Caco-2 (cell line): ENCODE results near the gene SIK3. TPM values are rescaled to one million over a fixed set of nuclear protein-coding genes. Genes with fewer than 3 reads are reported as not detected.
A peak's percentile ranks its signal among the peaks of the same experiment; 100 is the strongest.

Experiments used
- BruUV-seq: library from RNA; stranded (reverse); fragments of 400-500 nt; replicated peaks from 2 replicates; lab custom pipeline; 2021; lab: Mats Ljungman, UMichigan
- CTCF ChIA-PET: fragments of 300-600 bp; sonication (Branson Sonifier 250); formaldehyde crosslinking; loops from one replicate; lab custom pipeline; 2022; ENCODE audit warnings: antibody characterized with exemption; lab: Charles Lee
- POLR2A ChIA-PET: fragments of 300-600 bp; sonication (Branson Sonifier 250); formaldehyde crosslinking; loops from one replicate; lab custom pipeline; 2022; ENCODE audit warnings: antibody characterized with exemption; lab: Charles Lee
- DNase-seq, 2 experiments: peaks; one replicate each; pipeline versions ENCODE4 v3.0.0 to v3.0.0-alpha.2; 2020 to 2022
- H3K27me3 ChIP-seq: replicated peaks from 2 replicates; pipeline ENCODE4 v1.6.0; 2011; ENCODE audit warnings: low read length; ENCODE audit not compliant: control insufficient read depth, insufficient read depth
- H3K36me3 ChIP-seq: 2 replicates; pipeline ENCODE4 v1.5.1; 2011; ENCODE audit warnings: low read length; ENCODE audit not compliant: control insufficient read depth, insufficient read depth
- H3K4me1 ChIP-seq: fragments of 250-450 bp; sonication (Bioruptor Pico); 2 replicates; pipeline ENCODE4 v1.5.1; 2020; ENCODE audit warnings: mild to moderate bottlenecking
- H3K4me3 ChIP-seq: 2 replicates; pipeline ENCODE4 v1.5.1; 2011; ENCODE audit warnings: low read depth, mild to moderate bottlenecking, control low read depth, low read length
- H3K9me3 ChIP-seq: fragments of 250-450 bp; sonication (Bioruptor Pico); 2 replicates; pipeline ENCODE4 v1.5.1; 2020; ENCODE audit warnings: mild to moderate bottlenecking, moderate library complexity
- H3K27ac Mint-ChIP-seq: one replicate; pipeline ENCODE4 v1.8.0; 2022; ENCODE audit warnings: mixed read lengths; ENCODE audit not compliant: unreplicated experiment
- H3K27me3 Mint-ChIP-seq: one replicate; pipeline ENCODE4 v1.8.0; 2022; ENCODE audit warnings: mixed read lengths; ENCODE audit not compliant: insufficient read depth, unreplicated experiment
- H3K36me3 Mint-ChIP-seq: one replicate; pipeline ENCODE4 v1.8.0; 2022; ENCODE audit warnings: mild to moderate bottlenecking, mixed read lengths; ENCODE audit not compliant: insufficient read depth, unreplicated experiment
- H3K4me1 Mint-ChIP-seq: one replicate; pipeline ENCODE4 v1.8.0; 2022; ENCODE audit warnings: low read depth, mixed read lengths; ENCODE audit not compliant: unreplicated experiment
- H3K4me3 Mint-ChIP-seq: one replicate; pipeline ENCODE4 v1.8.0; 2022; ENCODE audit warnings: mild to moderate bottlenecking, moderate library complexity, mixed read lengths; ENCODE audit not compliant: unreplicated experiment
- H3K9me3 Mint-ChIP-seq: one replicate; pipeline ENCODE4 v1.8.0; 2022; ENCODE audit warnings: mixed read lengths; ENCODE audit not compliant: unreplicated experiment
- intact Hi-C: fragments of 100-400 bp; cut with micrococcal nuclease; formaldehyde crosslinking; loops from one replicate; pipeline ENCODE4 v1.10.0; 2022; ENCODE audit not compliant: unreplicated experiment
- total RNA-seq: library from RNA; stranded (reverse); gene quantifications from 2 replicates; pipeline ENCODE4 v1.2.3, GENCODE V29; 2022
- TF ChIP-seq, protein P1 (sequence below), 2 experiments: fragments of 200-600 bp in 1 of 2; IDR thresholded peaks; 1 replicate in 1 of 2; 2 replicates in 1 of 2; pipeline versions ENCODE4 v1.5.1 to v1.8.0; 2011 to 2022; ENCODE audit warnings: antibody characterized with exemption in 1 of 2, control low read depth in 1 of 2, inconsistent platforms in 1 of 2, low read depth in 1 of 2, low read length in 1 of 2, mild to moderate bottlenecking in 1 of 2, moderate library complexity in 1 of 2; ENCODE audit not compliant: insufficient read depth in 1 of 2, severe bottlenecking in 1 of 2, unreplicated experiment in 1 of 2

SIK3 gene
- total RNA-seq, 1 experiment from 2014 or later, result 65.7 TPM

DNA sequence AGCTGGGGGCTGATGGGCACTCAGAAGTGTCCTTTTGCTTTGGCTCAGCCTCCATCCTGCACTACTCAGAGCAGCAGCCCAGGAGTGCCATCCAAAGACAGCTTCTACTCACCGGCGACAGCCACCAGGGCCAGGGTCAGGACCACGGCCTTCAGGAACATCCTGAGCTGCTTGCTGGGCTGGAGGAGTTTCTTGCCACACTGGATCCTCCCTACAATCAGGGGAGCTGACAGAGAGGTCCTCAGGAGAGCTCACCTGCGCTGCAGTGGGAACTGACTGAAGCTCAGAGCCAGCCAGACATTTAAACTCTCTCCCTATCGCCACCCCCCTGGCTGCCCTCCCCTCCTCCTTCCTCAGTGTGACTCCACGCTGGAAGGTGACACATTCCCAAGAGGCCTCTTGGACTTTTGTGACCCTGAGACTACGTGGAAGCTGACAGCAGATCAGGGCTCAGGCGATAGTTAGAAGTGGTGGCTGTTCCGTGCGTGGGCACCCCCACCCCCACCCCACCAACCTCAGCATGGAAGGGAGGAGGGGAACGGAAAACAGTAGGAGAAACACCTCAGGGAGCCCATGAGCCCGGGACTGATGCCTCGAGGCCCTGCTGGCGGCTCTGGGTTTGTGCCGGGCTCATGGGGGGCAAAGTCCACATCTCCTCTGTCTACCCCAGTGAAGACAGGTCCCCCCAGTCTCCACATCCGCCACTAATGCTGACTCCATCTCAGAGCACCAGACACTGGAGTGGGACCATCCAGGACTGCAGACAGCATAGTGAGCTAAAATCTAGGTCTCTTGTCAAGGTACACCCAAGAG is 275.0 kb downstream of the SIK3 start, which contains the start of gene APOA4:
TSS of gene APOA4 (minus strand) at position 274 of the 813 bp plus-strand sequence. CDS start at position 161, 113 bp downstream.
- no TSS peak for BruUV-seq
- no peak for DNase-seq
- Mint-ChIP-seq H3K4me1 (peaks cover 43% of the 10 kb centered on the region), H3K27ac (peak within 1 kb of the TSS; percentile 71), H3K4me3 (no peak within 1 kb of the TSS), H3K27me3 (no peaks in the 10 kb centered on the region), H3K36me3 (no peaks in the 10 kb centered on the region), H3K9me3 (no peaks in the 10 kb centered on the region)
- Histone ChIP-seq H3K4me1 (peaks cover 52% of the 10 kb centered on the region), H3K4me3 (no peak within 1 kb of the TSS), H3K9me3 (no peaks in the 10 kb centered on the region), H3K36me3 (no peaks in the 10 kb centered on the region), H3K27me3 (no peaks in the 10 kb centered on the region)
- ChIA-PET CTCF (interaction anchor here (0.6 to 1.7 kb wide), 3 partner anchors 12 to 32 kb away, joined by 5 to 8 read pairs (median 6); partner anchors contain the start of gene APOA5), POLR2A (interaction anchor here (0.6 to 1.1 kb wide), 2 partner anchors 15 to 283 kb away, joined by 3 to 6 read pairs; no protein-coding TSS in a partner anchor)
- TF ChIP-seq, protein P1, sequence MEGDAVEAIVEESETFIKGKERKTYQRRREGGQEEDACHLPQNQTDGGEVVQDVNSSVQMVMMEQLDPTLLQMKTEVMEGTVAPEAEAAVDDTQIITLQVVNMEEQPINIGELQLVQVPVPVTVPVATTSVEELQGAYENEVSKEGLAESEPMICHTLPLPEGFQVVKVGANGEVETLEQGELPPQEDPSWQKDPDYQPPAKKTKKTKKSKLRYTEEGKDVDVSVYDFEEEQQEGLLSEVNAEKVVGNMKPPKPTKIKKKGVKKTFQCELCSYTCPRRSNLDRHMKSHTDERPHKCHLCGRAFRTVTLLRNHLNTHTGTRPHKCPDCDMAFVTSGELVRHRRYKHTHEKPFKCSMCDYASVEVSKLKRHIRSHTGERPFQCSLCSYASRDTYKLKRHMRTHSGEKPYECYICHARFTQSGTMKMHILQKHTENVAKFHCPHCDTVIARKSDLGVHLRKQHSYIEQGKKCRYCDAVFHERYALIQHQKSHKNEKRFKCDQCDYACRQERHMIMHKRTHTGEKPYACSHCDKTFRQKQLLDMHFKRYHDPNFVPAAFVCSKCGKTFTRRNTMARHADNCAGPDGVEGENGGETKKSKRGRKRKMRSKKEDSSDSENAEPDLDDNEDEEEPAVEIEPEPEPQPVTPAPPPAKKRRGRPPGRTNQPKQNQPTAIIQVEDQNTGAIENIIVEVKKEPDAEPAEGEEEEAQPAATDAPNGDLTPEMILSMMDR (IDR thresholded peaks at IDR 0.05; ENCODE audit: insufficient read depth in 1 of 2, low read depth in 1 of 2, low read length in 1 of 2, severe bottlenecking in 1 of 2, unreplicated experiment in 1 of 2), result no peak
- intact Hi-C loops, result no loop called here

DNA sequence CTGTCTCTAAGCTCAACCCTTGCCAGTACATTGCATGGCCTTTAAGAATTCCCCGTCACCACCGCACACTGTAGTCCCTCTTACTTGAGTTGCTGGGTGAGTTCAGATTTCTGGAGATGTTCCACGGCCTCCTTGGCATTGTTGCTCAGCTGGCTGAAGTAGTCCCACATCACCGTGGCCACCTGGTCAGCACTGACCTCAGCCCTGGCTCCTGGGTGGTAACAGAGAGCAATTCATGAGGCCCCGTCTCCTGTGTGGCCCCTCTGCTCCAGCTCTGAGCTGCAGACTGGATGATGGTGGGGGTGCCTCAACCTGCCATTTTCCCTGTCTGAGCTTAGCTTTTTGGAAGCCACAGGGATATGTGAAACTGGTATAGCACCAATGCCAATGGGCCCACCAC is 275.7 kb downstream of the SIK3 start:
- BruUV-seq, result no TSS peak
- peaks cover 46% of the 10 kb centered on the region for H3K4me1 ChIP-seq

More for the DNA sequence above, 275.7 kb downstream of the SIK3 start:
- POLR2A ChIA-PET, result interaction anchor here (1.1 kb wide), 1 partner anchor 14 kb away, joined by 3 read pairs; no protein-coding TSS in a partner anchor
- Histone ChIP-seq H3K27me3 (no peaks in the 10 kb centered on the region), H3K9me3 (no peaks in the 10 kb centered on the region), H3K4me3 (no peak overlapping the region), H3K36me3 (no peaks in the 10 kb centered on the region)
- H3K4me3 Mint-ChIP-seq, result no peak overlapping the region
- H3K36me3 Mint-ChIP-seq, result no peaks in the 10 kb centered on the region
- H3K9me3 Mint-ChIP-seq, result no peaks in the 10 kb centered on the region
- H3K27ac Mint-ChIP-seq, result peak overlapping the region; percentile 71
- H3K27me3 Mint-ChIP-seq, result no peaks in the 10 kb centered on the region
- no peak for DNase-seq
- CTCF ChIA-PET, result interaction anchor here (0.6 to 1.7 kb wide), 3 partner anchors 13 to 31 kb away, joined by 5 to 8 read pairs (median 6); partner anchors contain the start of gene APOA5
- intact Hi-C loops, result no loop called here
- TF ChIP-seq, protein P1 (IDR thresholded peaks at IDR 0.05; ENCODE audit: insufficient read depth in 1 of 2, low read depth in 1 of 2, low read length in 1 of 2, severe bottlenecking in 1 of 2, unreplicated experiment in 1 of 2), result no peak
- peaks cover 37% of the 10 kb centered on the region for H3K4me1 Mint-ChIP-seq
